NOMO-1 treated with DMSO at 0.1 percent for 48 hours (cell line): Measurements from ENCODE around the gene CEP104.

Experiments
- DNase-seq: peaks from one replicate; lab custom pipeline; 2025; ENCODE audit not compliant: unreplicated experiment; lab: John Stamatoyannopoulos, UW

CEP104 gene

GRCh38 chr1:3869751-3870301 lies 12.8 kb upstream of the CEP104 start:
- DNase-seq, result no peak

- no peak for DNase-seq
Observed at GRCh38 chr1:3868464-3869006, 11.5 kb upstream of the CEP104 start.

GRCh38 chr1:3865606-3866160 lies 8.7 kb upstream of the CEP104 start:
- DNase-seq, result no peak

- DNase-seq, result no peak
Observed at GRCh38 chr1:3864884-3865283, 7.9 kb upstream of the CEP104 start.

- DNase-seq, result no peak
Observed at GRCh38 chr1:3863231-3863935, 6.4 kb upstream of the CEP104 start.

GRCh38 chr1:3858231-3858981 lies 1.4 kb upstream of the CEP104 start:
- peak; percentile 6 for DNase-seq

- DNase-seq, result no peak
Observed at GRCh38 chr1:3857791-3858129, 749 bp upstream of the CEP104 start.

GRCh38 chr1:3852711-3853485 lies 4.1 kb downstream of the CEP104 start:
- no peak for DNase-seq

GRCh38 chr1:3852091-3852490 lies 4.9 kb downstream of the CEP104 start:
- DNase-seq, result no peak

- no peak for DNase-seq
Observed at GRCh38 chr1:3851292-3851691, 5.7 kb downstream of the CEP104 start.

- DNase-seq, result no peak
Observed at GRCh38 chr1:3850857-3851256, 6.2 kb downstream of the CEP104 start.

GRCh38 chr1:3847081-3847480 lies 9.9 kb downstream of the CEP104 start:
- no peak for DNase-seq

- no peak for DNase-seq
Observed at GRCh38 chr1:3846541-3846940, 10.5 kb downstream of the CEP104 start.

- DNase-seq, result peak; percentile 10
Observed at GRCh38 chr1:3842912-3843311, 14.1 kb downstream of the CEP104 start.

- no peak for DNase-seq
Observed at GRCh38 chr1:3841491-3841890, 15.5 kb downstream of the CEP104 start.

- no peak for DNase-seq
Observed at GRCh38 chr1:3838788-3839187, 18.2 kb downstream of the CEP104 start.

- no peak for DNase-seq
Observed at GRCh38 chr1:3837685-3838084, 19.3 kb downstream of the CEP104 start.

- no peak for DNase-seq
Observed at GRCh38 chr1:3837200-3837599, 19.8 kb downstream of the CEP104 start.

- no peak for DNase-seq
Observed at GRCh38 chr1:3836421-3836820, 20.6 kb downstream of the CEP104 start.

GRCh38 chr1:3834701-3835100 lies 22.3 kb downstream of the CEP104 start:
- DNase-seq, result no peak

- no peak for DNase-seq
Observed at GRCh38 chr1:3831689-3832088, 25.3 kb downstream of the CEP104 start.
